Erythroblast (primary cell): ENCODE results near the gene PEX26.

Experiments used
- GATA1 ChIP-seq: IDR thresholded peaks from 2 replicates; pipeline ENCODE4 v1.6.1; 2011; ENCODE audit warnings: low read depth, mild to moderate bottlenecking, control low read depth, low read length, moderate library complexity
- POLR2A ChIP-seq: IDR thresholded peaks from 2 replicates; pipeline ENCODE4 v1.6.1; 2011; ENCODE audit warnings: mild to moderate bottlenecking, low read length

GRCh38 chr22:18112440-18112839 lies 34.6 kb downstream of the PEX26 start:
- TF ChIP-seq POLR2A (no peak), GATA1 (no peak)
